ENCODE results near the gene DNAJC18.

DNA sequence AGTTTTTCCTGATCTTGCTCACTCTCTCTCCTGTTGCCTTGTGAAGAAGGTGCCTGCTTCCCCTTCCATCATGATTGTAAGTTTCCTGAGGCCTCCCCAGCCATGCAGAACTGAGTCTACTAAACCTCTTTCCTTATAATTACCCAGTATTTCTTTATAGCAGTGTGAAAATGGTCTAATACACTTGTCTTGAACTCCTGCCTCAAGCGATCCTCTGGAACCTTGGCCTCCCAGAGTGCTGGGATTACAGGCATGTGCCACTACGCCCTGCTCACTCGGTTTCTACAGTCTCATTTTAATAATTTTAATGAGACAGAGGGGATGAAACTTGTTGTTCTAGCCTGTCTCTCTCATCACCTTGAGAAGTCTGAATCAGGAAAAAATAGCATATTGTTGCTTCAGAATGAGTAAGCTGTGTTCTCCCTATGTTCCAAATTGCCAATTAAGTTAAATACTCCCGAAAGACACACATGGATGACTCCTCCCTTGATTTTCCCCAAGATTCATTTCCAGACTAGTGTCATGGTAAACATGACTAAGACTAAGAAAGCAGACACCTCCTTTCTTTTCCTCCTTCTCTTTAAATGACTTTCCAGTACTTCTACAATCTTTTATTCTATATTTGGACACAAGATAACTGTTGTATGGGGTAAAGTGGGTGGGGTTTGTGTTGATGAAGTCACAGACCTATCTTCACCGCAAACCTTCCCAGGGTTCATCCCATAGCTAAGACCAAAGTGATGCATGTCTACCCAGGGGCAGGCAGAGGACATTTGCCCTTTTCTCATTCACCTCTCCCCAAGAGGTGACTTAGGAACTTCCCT, 7.8 kb upstream of the DNAJC18 start:
- TF ChIP-seq EZH2 (IDR thresholded peaks at IDR 0.05) (no peak), POLR2AphosphoS5 (IDR thresholded peaks at IDR 0.05; ENCODE audit: borderline replicate concordance, low read depth, low read length) (no peak), FOXP2 (optimal IDR thresholded peaks at IDR 0.05; ENCODE audit: control extremely low read depth, extremely low read length, insufficient read depth) (no peak)

Measured in SK-N-MC (cell line).